Mucosa of gallbladder (tissue), 1 donor: ENCODE data around the gene SDHC. TPM values are rescaled to one million over a fixed set of nuclear protein-coding genes. Genes with fewer than 3 reads are reported as not detected.

Source experiments
- total RNA-seq: library from RNA; stranded (reverse); gene quantifications from one replicate; pipeline ENCODE4 v1.2.1, GENCODE V29; 2021
- donor health status: DM: no; HTN: no; CAD: no.

SDHC gene
- total RNA-seq, 1 donor from 2014 or later: 203 TPM

Other genes starting within 250 kb of the SDHC start
- 16.2 TPM for gene ARHGAP30, start 244.5 kb upstream of the SDHC start, total RNA-seq
- gene NECTIN4, start 224.8 kb upstream of the SDHC start, total RNA-seq: 20.3 TPM
- 14.3 TPM for gene KLHDC9, start 216.0 kb upstream of the SDHC start, total RNA-seq
- 35.4 TPM for gene PFDN2, start 196.3 kb upstream of the SDHC start, total RNA-seq
- 67.6 TPM for gene NIT1, start 196.3 kb upstream of the SDHC start, total RNA-seq
- gene DEDD, start 181.7 kb upstream of the SDHC start, total RNA-seq: 38.7 TPM
- 114 TPM for gene UFC1, start 160.4 kb upstream of the SDHC start, total RNA-seq
- gene USP21, start 154.9 kb upstream of the SDHC start, total RNA-seq: 42.4 TPM
- 25.6 TPM for gene PPOX, start 148.0 kb upstream of the SDHC start, total RNA-seq
- gene B4GALT3, start 136.9 kb upstream of the SDHC start, total RNA-seq: 36.4 TPM
- gene ADAMTS4, start 115.3 kb upstream of the SDHC start, total RNA-seq: 7.3 TPM
- gene NDUFS2, start 112.0 kb upstream of the SDHC start, total RNA-seq: 82.5 TPM
- gene FCER1G, start 99.1 kb upstream of the SDHC start, total RNA-seq: 31.5 TPM
- gene APOA2, start 90.8 kb upstream of the SDHC start, total RNA-seq: 5.1 TPM
- gene TOMM40L, start 88.3 kb upstream of the SDHC start, total RNA-seq: 15.1 TPM
- not detected for gene NR1I3, start 76.2 kb upstream of the SDHC start, total RNA-seq
- gene PCP4L1, start 55.6 kb upstream of the SDHC start, total RNA-seq: 17.7 TPM
- 9.0 TPM for gene MPZ, start 4.4 kb upstream of the SDHC start, total RNA-seq
- gene CFAP126, start 53.5 kb downstream of the SDHC start, total RNA-seq: not detected
- 53.9 TPM for gene FCGR2A, start 191.1 kb downstream of the SDHC start, total RNA-seq
- 5.8 TPM for gene HSPA6, start 210.2 kb downstream of the SDHC start, total RNA-seq
- gene FCGR3A, start 235.4 kb downstream of the SDHC start, total RNA-seq: 36.0 TPM